GM19468 (cell line): ENCODE results near the gene PLCL1.

Experiments
- ATAC-seq: cut with Tn5 transposase; IDR thresholded peaks from one replicate; pipeline ENCODE4 v1.9.1; 2021; ENCODE audit warnings: mild to moderate bottlenecking, moderate library complexity, moderate number of reproducible peaks; ENCODE audit not compliant: unreplicated experiment; ENCODE audit errors: extremely low read depth

The PLCL1 gene

DNA sequence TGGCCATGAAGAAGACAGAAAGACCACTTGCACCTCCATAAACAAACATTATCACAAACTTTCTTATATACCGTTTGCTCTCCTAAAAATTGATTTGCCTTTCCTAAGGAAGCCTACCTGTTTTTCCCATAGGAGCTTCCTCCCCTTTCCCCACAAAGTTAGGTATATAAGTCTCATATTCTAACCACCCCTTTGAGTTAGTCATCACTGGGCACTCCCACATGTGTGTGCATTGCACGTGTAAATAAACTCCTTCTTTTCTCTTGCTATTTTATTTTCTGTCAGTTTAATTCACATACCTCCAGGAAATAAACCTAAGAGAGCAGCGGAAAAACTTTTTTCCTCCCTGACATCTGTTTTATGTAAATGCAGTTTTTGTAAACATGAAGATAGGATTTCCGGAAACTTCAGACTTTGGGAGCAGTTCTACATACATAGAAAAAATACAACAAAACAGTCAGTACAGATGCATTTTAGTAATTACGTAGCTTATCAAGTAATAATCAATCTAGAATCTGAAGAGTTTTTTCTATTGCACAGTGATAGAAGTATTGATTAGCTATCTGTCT lies 46.6 kb downstream of the PLCL1 start:
- no peak for ATAC-seq

DNA sequence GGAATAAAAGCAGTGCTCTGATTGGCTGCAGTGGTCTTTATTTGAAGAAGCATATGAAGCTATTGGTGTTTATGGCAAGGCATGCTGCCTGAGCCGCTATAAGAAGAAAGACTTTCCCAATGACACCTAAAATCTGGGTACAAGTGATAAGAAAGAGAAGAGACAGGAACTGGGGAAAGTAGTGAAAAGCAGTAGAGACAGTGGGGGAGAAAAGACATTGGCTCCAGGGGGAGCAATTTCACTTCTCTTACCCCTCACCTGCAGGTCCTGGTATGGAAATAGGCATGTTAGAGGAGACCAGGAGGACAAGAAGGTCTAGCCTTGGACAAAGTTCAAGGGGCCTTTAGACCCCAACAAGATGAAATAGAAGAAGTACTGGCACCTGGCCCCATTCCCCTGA lies 47.1 kb downstream of the PLCL1 start:
- ATAC-seq: no peak

DNA sequence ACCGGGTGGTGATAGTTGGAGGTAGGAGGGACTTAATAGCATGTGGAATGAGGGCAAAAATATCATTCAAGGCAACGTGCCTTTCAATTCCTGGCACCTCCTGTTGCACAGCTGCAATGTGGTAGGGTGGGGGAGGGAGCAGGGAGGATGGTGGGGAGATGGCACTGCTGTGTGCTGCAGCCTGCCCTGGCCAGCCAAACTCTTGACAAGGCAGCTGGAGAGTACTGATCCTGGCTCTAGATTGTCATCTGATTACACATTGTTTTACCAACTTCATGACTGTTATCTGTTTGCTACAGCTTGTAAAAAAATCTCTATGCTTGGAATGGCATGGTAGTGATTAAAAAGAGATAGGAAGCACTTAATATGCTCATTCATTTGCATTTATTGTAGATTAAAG lies 47.7 kb downstream of the PLCL1 start:
- ATAC-seq: no peak

DNA sequence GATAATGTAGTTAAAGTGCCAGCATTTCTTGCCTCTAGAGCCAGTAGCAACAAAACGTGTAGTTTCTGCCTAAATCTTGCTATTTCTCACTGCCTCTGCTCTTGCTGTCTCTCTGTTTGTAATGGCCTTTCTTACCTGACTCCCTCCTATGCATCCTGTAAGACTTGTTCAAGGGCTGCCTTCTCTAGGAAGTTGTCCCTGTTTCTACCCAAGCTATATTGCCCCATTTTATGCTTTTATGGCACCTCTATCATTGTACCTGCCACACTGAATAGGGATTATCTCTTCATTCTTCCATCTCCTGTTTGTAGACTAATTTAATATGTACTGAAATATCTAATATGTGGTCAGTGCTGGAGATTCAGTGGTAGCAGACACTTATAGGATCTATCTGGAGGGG lies 49.2 kb downstream of the PLCL1 start:
- ATAC-seq: no peak

DNA sequence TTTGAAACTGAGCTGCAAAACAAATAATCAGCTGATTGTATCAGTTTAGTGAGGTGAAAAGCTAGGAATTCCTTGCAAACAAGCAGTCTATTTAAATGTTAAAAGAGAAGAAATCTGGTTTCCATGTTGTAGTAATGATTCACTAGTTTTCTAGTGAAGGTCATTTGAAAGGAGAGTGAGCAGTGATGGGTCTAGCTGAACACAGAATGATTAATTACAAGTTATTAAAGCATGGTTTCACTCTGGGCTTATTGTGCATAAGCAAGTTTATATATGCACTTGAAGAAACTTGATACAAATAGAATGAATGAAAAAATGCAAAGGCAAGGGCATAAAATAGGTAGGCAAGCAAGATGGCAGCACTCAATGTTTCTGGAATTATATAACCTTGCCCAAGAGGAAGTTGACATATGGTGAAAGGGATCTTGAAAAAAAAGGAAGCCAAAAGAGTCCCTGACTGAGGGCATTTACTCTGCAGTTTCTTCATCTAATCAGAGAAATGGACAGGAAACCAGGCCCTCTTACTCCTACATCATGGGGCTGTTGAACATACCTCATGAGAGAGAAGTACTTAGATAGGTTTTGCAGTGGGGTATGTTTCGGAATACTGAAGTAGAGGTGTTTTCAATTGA lies 53.2 kb downstream of the PLCL1 start:
- no peak for ATAC-seq

DNA sequence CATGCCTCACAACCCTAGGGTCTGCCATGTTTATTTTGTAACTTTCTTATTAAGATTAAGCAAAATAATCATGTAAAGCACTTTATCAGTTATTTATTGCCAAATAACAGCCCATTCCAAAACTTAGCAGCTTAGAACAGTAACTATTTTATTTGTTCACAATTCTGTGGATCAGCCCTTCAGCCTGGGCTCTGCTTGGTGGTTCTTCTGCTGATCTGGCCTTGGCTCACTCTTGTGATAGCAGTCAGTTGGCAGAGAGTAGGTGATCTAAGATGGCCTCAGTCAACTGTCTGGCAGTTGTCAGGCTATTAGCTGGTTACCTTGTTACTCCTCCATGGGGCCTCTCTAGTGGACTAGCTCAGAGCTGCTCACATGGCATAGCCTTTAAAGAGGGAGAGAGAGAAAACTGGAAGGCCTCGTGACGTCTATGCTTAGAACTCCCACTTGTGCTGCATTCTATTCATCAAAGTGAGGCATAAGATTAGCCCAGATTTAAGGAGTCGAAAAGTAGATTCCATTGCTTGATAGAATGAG lies 54.3 kb downstream of the PLCL1 start:
- no peak for ATAC-seq

DNA sequence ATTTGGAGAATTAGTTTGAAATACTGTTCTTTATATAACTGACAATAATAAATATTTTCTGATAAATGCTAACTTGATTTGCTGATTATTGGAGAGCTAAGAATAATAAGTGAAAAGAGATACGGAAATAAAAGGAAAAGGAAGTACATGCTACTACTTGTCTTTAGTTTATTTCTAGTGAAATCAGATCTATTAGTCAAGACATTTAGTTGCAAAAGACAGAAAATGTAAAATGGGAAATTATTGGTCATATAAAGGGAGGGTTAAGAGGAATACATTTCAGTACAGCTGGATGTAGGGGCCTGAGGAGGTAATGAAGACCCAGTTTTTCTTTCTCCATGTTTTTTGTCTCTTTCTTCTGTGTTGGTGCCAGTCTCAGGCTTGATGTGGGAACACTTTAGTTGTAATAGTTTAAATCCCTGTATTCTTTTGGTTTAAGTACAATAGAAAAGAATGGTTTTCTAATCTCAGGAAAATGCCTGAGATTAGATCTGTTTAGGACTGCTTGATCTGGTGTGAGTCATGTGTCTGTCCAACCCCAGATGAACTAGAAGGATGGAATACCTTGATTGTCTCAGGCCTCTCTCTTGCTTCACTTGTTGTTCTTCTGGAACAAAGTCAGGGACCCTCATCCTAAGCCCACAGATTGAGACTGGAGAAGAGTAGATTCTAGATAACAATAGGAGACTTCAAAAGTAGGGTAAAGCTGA lies 58.0 kb downstream of the PLCL1 start:
- ATAC-seq: no peak

DNA sequence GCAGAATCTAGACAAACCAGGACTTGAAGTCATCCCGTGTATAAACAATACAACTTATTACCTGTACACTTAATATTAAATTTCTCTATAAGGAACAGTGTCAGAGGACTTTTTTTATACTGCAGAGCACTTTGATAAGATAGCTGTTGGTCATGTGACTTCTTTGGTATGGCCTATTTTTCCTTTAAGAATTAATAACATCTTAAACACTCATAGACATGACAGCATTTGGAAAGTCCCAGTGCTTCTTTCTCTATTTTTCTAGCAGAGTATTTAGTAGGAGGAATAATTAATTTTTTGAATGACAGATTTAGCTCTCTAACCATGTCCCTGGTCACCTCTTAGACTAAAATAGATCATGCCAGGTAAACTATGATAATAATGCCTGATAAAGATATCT lies 59.4 kb downstream of the PLCL1 start:
- no peak for ATAC-seq

DNA sequence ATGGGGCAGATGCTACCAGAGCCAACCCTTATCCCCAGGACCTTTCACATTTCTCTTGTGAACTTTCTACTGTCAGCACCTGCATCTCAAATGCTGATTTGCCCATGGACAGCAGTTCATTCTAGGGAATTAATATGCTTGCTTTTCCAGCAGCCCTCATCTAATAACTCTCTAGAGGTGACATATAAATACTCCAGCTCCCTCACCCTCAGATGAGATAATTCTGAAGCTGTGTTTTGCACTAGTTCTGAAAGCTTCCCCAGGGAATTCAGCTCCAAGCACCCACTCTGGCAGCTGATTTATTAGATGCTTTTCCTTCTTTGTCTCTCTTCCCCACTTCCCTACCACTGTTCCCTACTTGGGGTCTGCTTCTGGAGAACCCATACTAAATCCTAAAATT lies 62.1 kb downstream of the PLCL1 start:
- ATAC-seq: no peak

DNA sequence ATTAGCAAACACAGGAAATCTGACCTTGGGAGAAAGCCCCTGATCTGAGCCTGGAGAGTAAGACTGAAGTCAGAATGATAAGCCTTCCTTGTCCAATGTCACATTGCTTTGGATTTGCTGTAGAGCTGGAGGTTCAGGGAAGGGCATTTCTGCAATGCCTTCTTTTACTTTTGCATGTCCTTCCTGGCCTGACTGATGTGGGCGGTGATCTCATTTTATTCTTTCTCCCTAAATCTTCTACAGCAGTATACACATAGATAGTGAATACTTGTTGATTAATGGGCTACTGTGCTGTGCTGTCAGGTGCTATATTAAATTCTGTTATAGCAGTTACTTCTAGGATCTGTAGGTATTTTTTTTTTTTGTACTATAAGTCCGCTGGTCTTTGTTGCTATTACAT lies 62.6 kb downstream of the PLCL1 start:
- ATAC-seq: no peak

DNA sequence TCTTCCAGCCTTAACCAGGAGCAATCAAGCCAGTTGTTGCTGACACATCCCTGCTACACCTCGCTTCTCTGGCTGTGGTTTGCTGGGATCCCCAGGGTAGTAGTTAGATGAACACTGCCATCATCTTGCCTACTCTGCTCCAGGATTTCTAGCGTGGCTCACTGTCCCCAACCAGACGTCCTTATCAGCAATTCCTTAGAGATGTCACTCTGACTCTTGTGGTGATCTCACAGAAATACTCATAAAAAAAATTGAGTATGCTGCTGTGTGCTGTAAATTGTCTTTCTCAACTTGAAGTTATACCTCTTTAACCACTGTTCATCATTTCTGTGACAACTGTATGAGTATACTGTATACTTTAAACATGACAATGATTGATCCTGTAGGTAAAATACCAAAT lies 63.2 kb downstream of the PLCL1 start:
- no peak for ATAC-seq

DNA sequence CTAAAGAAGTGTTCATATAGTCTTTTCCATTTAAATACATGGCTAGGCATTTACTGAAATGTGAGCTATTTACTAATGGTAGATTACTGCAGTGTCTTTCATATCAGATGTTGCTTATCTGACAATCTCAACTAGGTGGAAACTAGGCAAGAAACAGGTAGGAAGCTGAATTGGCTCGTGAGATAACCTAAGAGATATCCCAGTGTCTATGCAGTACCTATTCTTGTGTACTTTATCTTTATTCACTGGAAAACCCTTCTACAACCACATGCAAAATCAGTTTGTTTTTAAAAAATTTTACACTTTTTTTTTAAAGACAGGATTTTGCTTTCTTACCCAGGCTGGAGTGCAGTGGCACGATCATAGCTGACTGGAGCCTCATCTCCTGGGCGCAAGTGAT lies 63.8 kb downstream of the PLCL1 start:
- no peak for ATAC-seq

DNA sequence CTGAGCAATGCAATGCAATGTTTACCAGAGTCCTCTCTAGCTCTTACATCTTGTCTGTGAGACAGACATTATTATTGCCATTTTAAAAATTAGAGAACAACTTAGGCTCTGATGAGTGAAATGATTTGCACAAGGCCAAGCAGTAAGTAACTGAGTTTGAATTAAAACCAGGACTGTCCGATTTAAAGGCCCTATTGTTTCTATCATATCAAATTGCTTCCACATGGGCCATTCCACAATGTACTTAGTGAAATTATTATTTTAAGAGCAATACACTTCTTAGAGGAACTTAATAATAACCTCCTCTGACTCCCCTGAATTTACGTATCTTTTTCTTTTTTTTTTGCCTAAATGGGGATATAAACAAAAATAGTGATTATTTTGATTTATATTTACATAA lies 64.6 kb downstream of the PLCL1 start:
- no peak for ATAC-seq

DNA sequence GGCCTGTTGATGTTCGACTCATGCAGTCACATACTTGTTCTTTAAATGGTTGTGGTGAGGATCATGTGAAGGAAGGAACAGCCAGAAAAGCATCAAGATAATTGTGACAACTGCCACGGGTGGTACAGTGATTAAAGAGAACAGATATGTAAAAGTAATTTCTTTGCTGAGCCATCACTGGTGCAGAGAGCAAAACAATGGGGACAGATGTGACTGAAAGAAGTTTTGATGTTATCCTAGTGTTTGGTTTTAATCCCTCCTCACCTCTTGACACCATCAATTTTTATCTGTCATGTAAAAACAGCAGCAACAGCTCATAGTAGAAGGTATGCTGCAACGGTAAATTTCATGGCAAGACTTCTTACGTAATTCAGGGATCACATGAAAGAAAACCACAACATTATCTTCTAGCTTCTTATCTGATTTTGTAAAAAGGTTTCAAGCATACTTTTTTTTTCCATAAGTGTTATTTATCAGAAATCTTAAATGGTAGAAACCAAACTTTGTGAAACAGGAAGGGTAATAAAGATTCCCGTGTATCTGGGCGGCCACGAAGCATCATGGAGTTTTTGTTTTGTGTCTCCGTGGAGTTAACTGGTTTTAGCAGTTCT lies 65.2 kb downstream of the PLCL1 start:
- no peak for ATAC-seq

DNA sequence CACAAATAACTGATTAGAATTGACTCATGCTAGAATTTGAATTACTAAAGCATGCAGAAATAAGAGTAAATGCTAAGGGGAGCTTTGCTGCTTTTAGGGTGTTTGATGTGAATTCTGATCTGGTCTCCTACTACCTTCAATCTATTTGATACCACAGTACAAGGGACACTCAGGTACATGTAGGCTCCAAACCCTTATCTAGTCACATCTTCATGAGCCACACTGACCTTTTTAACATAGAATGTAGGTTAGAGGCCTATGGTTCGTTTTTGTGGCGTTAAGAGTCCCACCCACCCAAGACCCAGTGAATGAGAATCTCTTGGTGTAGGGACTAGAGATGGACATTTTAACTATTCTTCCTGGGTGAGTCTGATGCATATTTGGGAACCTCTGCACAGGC lies 65.7 kb downstream of the PLCL1 start:
- ATAC-seq: no peak

DNA sequence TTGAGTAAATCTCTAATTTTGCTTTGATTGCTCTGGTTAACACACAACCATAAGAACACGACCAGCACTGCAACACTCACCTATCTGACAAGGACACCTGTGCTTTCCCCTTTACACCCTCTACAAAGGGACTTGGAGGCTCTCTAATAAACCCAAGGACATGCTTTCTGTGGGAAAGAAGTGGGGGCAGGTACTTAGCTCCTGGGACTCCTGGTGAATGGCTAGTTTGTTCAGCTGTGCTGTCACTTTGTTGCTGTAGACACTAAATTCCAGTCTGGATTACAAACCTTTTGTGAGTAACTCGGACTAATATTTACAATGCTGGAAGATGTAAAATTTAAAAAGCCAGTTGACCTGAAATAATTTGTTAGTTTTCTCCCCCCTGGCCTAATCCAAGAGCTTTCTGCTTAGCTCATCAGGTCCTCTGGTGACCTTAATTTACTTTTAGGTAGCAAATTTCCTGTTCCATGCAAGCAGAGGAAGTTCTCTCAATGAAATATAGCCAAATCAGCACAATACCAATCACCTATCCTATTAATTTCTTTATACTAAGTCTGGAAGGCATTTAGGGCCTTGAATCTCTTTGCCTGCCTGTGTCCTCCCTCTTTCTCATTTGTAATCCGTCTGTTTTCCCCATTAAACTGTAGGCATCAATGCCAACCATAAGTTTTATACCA lies 67.5 kb downstream of the PLCL1 start:
- no peak for ATAC-seq

DNA sequence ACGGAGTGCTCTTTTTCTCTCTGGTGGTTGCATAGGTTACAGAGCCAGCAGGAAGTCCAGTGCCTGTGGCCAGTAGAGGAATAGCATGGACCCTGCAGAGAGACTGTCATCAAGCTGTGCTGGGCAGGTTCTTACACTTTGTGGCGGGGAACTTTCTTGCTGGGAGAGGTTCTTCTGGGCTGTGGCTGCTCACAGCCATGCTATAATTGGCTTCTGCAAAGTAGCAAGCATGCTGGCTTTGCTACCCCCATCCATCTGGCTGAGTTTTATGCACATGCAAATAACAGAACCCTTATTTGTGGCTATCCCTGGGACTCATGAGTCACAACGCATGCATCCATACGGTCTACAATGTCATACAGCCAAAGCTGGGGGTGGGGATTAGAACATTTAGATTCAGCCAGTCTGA lies 68.9 kb downstream of the PLCL1 start:
- no peak for ATAC-seq

DNA sequence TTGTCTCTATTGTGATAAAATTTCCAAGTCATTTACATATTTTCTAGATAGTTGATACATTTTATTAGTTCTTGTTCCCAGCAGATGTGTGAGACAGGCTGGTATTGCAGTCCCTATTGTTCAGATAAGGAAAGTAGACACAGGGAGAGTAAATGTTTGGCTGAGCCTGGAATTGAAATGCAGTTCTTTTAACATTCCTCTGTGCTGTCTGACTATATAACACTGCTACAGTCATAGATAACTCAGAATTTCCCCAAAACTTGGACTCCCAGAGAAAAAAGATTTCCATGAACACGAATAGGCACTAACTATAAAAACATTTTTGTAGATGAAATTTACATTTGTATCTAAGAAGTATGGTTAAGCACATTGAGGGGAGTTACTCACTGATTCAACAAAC lies 71.4 kb downstream of the PLCL1 start:
- ATAC-seq: no peak

DNA sequence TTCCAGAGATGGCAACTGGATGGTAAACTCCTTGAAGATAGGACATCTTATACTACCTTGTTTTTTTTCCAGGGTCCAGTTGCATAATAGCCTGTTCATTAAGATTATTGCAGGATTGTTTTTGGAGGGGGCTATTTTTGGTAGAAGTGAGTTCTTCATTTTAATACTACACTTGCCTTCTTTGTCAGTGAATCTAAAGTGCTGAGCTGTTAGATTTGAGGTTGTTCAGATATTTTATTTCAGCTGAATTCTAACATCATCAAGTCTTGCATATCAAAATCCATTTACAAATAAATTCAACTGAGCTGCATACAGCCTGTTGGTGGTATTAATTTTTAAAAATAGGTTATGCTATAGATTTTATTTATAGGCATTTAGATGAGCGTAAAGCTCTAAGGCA lies 72.1 kb downstream of the PLCL1 start:
- no peak for ATAC-seq

DNA sequence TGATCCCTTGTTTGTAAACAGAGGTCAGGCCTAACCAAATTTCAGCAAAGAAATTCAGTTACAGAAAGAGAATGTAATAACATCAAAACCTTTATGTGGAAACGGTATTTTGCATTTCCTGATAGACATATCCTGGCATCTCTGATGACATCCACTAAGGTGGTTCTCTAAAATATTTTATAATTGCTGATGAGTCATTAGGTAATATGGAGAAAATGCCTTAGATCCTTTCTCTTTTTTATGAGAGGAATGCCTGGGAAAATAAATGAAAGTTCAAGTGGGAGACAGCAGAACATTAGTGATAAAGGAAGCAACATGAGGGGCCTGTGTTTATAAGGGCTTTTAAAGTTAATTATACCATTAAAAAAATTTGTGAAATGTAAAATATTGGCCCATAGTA lies 72.6 kb downstream of the PLCL1 start:
- no peak for ATAC-seq

DNA sequence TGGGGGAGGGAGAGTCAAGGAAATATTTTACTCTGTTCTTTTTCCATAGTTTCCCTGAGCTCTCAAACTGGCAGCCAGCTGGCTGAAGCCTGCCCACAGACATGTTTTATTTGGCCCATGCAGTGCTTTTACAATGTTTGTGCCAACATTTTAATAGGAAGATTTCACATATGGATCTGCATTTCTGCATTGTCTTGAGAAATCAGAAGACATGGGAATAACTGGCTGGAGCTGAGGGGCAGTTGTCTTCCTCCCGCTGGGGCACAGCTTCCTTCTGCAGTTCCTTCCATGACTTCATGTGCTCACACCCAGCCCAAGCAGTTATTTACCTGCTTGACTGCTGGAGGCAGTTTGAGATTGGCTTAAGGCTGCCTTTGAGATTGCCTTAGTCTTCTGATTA lies 74.4 kb downstream of the PLCL1 start:
- ATAC-seq: no peak
